Chondrocyte (in vitro differentiated cells): ENCODE results near the gene HOXB1. TPM values are rescaled to one million over a fixed set of nuclear protein-coding genes. Genes with fewer than 3 reads are reported as not detected.

Source experiments
- DNase-seq: peaks from one replicate; pipeline ENCODE4 v3.0.0; 2021; ENCODE audit warnings: mixed read lengths, low spot score
- H3K27ac Mint-ChIP-seq: one replicate; pipeline ENCODE4 v1.8.0; 2021; ENCODE audit warnings: mild to moderate bottlenecking, moderate library complexity, mixed read lengths; ENCODE audit not compliant: unreplicated experiment
- H3K27me3 Mint-ChIP-seq: 2 replicates; pipeline ENCODE4 v1.8.0; 2021; ENCODE audit warnings: low read depth, mixed read lengths
- H3K36me3 Mint-ChIP-seq: 2 replicates; pipeline ENCODE4 v1.8.0; 2021; ENCODE audit warnings: low read depth, mixed read lengths
- H3K4me1 Mint-ChIP-seq: 2 replicates; pipeline ENCODE4 v1.8.0; 2021; ENCODE audit warnings: low read depth, mild to moderate bottlenecking, mixed read lengths
- H3K4me3 Mint-ChIP-seq: one replicate; pipeline ENCODE4 v1.8.0; 2021; ENCODE audit warnings: mild to moderate bottlenecking, moderate library complexity, mixed read lengths; ENCODE audit not compliant: unreplicated experiment
- H3K9me3 Mint-ChIP-seq: 2 replicates; pipeline ENCODE4 v1.8.0; 2021; ENCODE audit warnings: low read depth, mixed read lengths
- total RNA-seq: library from RNA; stranded (reverse); gene quantifications from 3 replicates; pipeline ENCODE4 v1.2.1, GENCODE V29; 2021
- TF ChIP-seq, protein P1 (sequence below): fragments of 200-600 bp; sonication (generic); IDR thresholded peaks from 2 replicates; pipeline ENCODE4 v1.5.0; 2021; ENCODE audit warnings: antibody characterized with exemption, mild to moderate bottlenecking, moderate library complexity

Gene HOXB1
- total RNA-seq, 1 donor from 2014 or later, result not detected

- H3K27ac Mint-ChIP-seq, result no peak overlapping the region
- no peaks in the 10 kb centered on the region for H3K9me3 Mint-ChIP-seq
- H3K4me3 Mint-ChIP-seq, result peak overlapping the region; percentile 33
- no peaks in the 10 kb centered on the region for H3K4me1 Mint-ChIP-seq
- peaks cover 47% of the 10 kb centered on the region for H3K27me3 Mint-ChIP-seq
- no peaks in the 10 kb centered on the region for H3K36me3 Mint-ChIP-seq
- TF ChIP-seq, protein P1, sequence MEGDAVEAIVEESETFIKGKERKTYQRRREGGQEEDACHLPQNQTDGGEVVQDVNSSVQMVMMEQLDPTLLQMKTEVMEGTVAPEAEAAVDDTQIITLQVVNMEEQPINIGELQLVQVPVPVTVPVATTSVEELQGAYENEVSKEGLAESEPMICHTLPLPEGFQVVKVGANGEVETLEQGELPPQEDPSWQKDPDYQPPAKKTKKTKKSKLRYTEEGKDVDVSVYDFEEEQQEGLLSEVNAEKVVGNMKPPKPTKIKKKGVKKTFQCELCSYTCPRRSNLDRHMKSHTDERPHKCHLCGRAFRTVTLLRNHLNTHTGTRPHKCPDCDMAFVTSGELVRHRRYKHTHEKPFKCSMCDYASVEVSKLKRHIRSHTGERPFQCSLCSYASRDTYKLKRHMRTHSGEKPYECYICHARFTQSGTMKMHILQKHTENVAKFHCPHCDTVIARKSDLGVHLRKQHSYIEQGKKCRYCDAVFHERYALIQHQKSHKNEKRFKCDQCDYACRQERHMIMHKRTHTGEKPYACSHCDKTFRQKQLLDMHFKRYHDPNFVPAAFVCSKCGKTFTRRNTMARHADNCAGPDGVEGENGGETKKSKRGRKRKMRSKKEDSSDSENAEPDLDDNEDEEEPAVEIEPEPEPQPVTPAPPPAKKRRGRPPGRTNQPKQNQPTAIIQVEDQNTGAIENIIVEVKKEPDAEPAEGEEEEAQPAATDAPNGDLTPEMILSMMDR, result peak; percentile 77
- no peak for DNase-seq
Observed at GRCh38 chr17:48492401-48493298, 38.2 kb downstream of the HOXB1 start.

DNA sequence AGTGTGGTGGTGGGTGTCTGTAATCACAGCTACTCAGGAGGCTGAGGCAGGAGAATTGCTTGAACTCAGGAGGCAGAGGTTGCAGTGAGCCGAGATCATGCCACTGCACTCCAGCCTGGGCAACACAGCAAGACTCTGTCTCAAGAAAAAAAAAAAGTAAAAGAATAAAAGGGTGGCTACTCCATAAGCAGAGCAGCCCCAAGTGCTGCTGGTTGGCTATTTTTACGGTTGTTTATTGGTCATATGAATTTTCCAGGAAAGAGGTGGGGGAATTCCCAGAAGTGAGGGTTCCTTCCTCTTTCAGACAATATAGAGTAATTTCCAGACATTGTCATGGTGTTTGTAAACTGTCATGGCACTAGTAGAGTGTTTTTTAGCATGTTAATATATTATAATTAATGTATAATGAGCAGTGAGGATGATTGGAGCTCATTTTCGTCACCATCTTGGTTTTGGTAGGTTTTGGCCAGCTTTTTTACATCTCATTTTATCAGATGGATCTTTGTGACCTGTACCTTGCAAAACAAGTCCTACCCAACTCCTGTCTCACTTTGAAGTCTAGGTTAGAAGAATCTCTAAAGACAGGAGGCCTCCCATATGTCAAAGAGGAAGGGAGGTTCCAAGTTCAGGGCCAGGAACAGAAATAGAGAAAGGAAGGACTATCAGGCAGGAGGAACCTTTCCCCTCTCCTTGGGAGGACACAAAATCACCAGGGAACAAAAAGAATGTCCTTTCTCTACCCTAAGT lies 39.1 kb downstream of the HOXB1 start:
- DNase-seq, result no peak
- TF ChIP-seq, protein P1, result no peak
- Mint-ChIP-seq H3K27me3 (peaks cover 47% of the 10 kb centered on the region), H3K27ac (no peak overlapping the region), H3K4me3 (no peak overlapping the region), H3K36me3 (no peaks in the 10 kb centered on the region), H3K4me1 (no peaks in the 10 kb centered on the region), H3K9me3 (no peaks in the 10 kb centered on the region)

DNA sequence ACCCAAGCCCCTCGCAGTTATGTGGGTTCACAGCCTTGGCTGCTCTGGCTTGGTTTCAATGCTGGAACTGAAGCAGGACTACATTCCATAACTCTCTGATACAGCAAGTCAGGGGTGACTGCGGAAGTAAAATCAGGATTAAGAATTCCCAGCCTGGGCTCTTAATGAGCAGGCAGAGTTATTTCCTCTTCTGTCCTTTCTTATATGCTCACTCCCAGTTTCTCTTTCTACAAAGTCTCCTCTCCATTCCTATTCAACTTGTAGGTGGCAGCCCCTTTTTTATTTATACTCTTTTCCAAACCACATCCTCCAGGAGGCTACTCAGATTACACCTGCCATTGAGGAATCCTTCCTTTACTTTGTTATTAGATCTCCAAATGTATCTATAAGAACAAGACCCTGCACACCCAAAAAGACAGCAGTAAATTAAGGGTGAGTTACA lies 40.3 kb downstream of the HOXB1 start:
- DNase-seq, result no peak
- TF ChIP-seq, protein P1, result no peak
- H3K36me3 Mint-ChIP-seq, result no peaks in the 10 kb centered on the region
- no peak overlapping the region for H3K4me3 Mint-ChIP-seq
- no peak overlapping the region for H3K27ac Mint-ChIP-seq
- H3K4me1 Mint-ChIP-seq, result no peaks in the 10 kb centered on the region
- H3K9me3 Mint-ChIP-seq, result no peaks in the 10 kb centered on the region
- peaks cover 46% of the 10 kb centered on the region for H3K27me3 Mint-ChIP-seq

GRCh38 chr17:48489781-48490180 lies 41.0 kb downstream of the HOXB1 start:
- Mint-ChIP-seq H3K4me3 (no peak overlapping the region), H3K4me1 (no peaks in the 10 kb centered on the region), H3K27ac (no peak overlapping the region), H3K9me3 (no peaks in the 10 kb centered on the region), H3K36me3 (no peaks in the 10 kb centered on the region), H3K27me3 (peaks cover 40% of the 10 kb centered on the region)
- DNase-seq, result no peak
- TF ChIP-seq, protein P1, result no peak

- Mint-ChIP-seq H3K9me3 (no peaks in the 10 kb centered on the region), H3K27me3 (peaks cover 34% of the 10 kb centered on the region), H3K27ac (no peak overlapping the region), H3K4me3 (no peak overlapping the region), H3K36me3 (no peaks in the 10 kb centered on the region), H3K4me1 (peaks cover 2% of the 10 kb centered on the region)
- DNase-seq, result no peak
- TF ChIP-seq, protein P1, result no peak
Observed at GRCh38 chr17:48488548-48489106, 42.2 kb downstream of the HOXB1 start.
